Measurements from ENCODE around the gene MMRN2.
"Not testable (repeated sequence)": the region's sequence is repeated elsewhere in the genome, so short reads cannot be mapped to it uniquely, and the experiment has no call there.

- TF ChIP-seq CTCF (conservative IDR thresholded peaks at IDR 0.05); ZFX (IDR thresholded peaks at IDR 0.05): not testable (repeated sequence)
These were observed 42.5 kb upstream of the MMRN2 start for GRCh38 chr10:86999802-87000403.
